SKM-1 treated with dmso at 0.1 percent for 144 hours (cell line): ENCODE measurements around the gene TESK2.

ENCODE experiments used
- DNase-seq: peaks from one replicate; lab custom pipeline; 2025; ENCODE audit not compliant: unreplicated experiment; lab: John Stamatoyannopoulos, UW

Gene TESK2

DNA sequence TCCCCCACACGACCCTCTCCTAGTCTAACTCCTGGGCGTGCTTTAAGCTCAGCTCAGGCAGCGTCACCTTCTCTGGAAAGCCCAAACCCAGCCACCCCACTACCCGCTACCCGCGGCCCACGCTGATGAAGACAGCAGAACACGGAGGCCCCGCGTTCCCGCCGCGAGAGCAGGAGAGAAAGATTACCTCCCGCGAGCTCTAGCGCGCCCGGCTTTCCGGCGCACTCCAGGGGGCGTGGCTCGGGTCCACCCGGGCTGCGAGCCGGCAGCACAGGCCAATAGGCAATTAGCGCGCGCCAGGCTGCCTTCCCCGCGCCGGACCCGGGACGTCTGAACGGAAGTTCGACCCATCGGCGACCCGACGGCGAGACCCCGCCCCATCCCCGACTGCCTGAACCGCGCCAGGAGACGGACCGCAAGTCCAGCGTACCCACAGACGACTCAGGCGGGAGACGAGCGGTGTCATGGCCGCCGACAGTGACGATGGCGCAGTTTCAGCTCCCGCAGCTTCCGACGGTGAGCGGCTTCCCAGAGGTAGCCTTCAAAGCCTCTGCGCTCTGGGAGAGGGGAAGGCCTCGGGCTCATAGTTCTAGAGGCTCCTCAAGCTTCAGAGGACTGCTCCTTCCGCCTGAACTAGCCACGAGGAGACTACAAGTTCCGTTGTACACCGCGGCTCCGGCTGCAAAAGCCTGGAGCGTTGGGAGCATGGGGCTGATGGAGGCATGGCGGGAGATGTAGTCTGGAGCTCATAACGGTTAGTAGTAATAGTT is 151.0 kb downstream of the TESK2 start, which contains the start of the genes MUTYH and TOE1:
Gene MUTYH (minus strand): TSS at position 652 of the 770 bp plus-strand sequence. CDS start 5,935 bp downstream, outside the sequence.
Gene TOE1 (plus strand): TSS at position 382 of the 770 bp plus-strand sequence. CDS start 83 bp downstream, at position 465.
- peak; percentile 95 for DNase-seq

DNA sequence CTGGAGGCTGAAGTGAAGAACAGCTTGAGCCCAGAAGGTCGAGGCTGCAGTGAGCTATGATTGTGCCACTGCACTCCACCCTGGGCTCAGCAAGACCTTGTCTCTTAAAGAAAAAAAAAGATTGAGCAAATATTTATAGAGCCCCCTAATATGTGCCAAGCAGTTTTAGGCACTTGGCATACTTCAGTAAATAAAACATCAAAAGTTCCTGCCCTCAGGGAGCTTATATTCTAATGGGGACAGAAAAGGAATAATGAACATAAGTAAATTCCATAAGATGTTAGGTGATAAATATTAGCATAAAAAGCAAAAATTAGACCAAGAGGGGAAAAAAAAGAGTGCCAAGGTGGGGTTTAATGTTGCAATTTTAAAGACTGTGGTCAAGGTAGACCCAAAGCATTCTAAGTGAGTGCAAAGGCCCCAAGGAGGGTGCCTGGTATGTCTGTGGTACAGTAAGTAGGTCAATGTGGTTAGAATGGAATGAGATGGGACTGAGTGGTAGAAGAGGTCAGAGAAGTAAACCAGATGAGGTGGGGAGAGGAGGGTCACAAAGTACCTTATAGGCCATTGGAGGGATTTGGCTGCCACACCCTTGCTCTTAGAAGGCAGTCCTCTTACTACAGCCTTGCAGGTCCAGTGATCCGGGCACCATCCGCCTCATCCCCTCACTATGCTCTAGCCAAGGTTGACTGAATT is 153.2 kb downstream of the TESK2 start:
- no peak for DNase-seq

DNA sequence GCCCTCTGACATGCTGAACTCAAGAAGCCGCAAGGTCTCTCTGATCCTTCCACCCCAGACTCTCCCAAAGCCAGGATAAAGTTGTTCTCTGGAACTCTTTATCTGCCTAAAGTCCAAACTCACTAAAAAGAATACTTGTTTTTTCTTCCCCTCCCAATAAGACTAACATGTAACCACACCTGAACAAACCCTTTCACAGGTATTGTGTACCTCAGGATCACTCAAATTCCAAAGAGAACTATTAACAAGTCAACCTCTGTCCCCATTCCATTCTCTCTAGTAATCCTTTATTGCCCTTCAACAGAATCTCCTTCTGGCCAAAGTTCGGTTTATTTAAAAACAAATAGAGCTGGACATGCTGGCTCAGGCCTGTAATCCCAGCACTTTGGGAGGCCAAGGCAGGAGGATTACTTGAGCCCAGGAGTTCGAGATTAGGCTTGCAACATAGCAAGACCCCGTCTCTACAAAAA is 155.1 kb downstream of the TESK2 start:
- DNase-seq: no peak

DNA sequence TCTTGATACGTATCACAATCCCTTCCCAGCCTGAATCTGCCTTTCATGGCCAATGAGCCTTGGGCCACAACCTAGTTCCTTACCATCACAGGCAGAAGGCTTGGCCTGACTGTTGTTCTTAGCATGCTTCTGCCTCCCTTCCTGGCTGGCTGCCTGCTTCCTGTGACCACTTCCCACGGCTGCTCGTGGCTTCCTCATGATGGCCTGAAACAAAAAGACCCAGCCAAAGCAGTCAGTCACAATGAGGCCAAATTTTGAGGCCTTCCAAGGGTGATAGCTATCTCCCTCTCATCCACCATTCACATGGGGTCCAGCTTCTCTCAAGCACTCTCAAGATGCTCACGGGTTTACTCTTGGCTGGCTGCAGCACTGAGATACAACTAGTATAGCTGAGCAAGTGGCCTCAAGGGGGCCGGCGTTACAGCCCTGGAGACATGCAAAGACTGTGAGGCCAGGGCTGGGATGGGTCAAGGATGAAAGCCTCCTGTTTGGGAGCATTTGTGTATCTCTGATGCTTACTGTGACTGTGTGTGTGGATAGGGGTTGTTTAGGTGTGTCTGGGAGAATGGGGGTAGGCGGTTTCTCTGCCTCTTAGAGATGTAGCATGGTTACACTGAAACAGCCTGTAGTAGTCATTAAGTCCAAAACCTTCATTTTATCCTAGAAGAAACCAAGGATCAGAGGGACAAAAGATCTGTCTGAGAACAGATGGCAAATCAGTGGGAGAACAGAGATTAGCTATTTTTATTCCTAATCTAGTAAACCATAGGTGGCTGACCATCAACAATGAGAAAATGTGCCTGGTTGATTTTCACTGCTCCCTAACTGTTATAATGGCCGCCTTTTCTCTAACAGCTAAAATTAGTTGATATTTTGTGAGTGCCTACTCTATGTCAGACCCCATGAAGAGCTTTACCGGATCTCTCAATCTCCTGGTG is 156.4 kb downstream of the TESK2 start:
- peak; percentile 34 for DNase-seq

DNA sequence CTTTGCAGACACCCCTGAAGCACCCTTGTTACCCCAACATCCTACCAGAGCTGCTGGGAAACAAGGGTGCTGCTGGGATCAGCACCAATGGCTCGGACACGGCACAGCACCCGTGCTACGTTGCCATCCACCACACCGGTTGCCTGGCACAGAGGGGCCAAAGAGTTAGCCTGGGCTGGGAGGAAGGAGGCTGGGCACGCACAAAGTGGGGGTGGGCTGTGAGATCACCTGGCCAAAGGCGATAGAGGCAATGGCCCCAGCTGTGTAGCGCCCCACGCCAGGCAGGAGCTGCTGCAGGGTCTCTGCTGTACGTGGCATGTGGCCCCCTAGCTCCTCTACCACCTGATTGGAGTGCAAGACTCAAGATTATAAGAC is 158.6 kb downstream of the TESK2 start:
- no peak for DNase-seq

DNA sequence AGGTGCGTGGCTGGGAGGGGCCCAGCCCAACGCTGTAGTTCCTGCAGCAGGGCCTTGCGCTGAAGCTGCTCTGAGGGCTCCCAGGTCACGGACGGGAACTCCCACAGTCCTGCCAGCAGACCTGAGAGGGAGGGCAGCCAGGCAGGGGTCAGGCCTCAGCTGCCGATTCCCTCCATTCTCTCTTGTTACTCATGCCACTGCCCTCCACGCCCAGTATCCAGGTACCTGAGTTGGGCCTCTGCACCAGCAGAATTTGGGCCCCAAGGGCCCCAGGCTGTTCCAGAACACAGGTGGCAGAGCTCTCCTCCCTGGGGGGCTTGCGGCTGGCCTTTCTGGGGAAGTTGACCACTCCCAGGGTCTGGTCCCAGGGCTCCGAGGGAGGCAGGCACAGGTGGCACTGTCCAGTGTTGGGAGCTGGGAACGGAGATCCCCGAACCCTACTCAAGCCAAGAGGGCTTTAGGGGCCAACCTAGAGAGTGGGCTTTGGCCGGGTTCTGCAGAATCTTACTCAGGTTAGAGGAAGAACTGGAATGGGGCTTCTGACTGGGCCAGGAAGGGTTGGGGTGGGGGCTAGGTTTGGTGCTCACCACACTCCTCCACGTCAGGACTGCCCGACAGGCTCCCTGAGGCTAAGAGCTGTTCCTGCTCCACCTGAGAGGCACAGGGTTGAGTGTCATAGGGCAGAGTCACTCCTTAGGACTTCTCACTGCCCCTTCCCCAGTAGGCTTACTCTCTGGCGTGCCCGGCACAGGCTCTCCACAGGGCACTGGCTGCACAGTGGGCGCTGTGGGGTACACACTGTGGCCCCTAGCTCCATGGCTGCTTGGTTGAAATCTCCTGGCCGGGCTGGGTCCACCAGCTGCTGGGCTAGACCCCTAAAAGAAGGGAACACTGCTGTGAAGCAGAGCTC is 159.3 kb downstream of the TESK2 start:
- DNase-seq: no peak

DNA sequence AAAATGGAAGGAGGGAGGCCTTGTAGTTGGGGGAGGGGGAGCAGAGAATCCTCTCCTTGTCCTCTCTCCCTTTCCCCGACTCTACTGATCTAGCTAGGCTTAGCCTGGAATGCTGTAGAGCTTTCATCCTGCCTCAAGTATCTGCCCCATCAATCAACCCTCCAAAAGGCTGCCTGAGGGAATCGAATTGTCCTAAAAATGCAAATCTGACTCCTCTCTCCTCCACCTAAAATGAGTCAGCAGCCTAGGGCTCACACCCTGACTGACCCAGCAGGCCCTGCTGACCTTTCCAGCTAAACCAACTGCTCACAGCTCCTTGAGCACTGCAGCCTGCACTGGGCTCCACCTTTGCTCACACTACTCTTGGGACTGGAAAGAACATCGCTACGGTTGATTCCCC is 161.5 kb downstream of the TESK2 start:
- DNase-seq: no peak

DNA sequence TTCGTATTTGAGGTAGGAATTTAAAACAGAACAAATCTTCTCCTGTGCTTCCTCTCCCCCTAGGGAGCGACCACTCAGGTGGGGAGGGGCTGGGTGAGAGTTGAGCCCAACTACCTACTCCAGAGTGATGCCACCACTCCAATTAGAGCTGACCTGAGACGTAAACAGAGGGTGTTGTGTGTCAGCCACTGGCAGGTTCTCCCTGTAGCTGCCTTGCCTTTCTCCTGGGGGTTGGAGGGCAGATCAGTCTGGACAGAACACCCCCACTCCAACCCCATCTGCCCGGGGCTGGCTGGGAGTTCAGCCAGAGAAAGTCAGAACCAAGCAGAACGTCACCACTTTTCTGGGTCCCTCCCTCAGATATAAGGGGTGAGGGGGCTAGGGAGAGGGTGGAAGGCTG is 162.3 kb downstream of the TESK2 start:
- DNase-seq: no peak

DNA sequence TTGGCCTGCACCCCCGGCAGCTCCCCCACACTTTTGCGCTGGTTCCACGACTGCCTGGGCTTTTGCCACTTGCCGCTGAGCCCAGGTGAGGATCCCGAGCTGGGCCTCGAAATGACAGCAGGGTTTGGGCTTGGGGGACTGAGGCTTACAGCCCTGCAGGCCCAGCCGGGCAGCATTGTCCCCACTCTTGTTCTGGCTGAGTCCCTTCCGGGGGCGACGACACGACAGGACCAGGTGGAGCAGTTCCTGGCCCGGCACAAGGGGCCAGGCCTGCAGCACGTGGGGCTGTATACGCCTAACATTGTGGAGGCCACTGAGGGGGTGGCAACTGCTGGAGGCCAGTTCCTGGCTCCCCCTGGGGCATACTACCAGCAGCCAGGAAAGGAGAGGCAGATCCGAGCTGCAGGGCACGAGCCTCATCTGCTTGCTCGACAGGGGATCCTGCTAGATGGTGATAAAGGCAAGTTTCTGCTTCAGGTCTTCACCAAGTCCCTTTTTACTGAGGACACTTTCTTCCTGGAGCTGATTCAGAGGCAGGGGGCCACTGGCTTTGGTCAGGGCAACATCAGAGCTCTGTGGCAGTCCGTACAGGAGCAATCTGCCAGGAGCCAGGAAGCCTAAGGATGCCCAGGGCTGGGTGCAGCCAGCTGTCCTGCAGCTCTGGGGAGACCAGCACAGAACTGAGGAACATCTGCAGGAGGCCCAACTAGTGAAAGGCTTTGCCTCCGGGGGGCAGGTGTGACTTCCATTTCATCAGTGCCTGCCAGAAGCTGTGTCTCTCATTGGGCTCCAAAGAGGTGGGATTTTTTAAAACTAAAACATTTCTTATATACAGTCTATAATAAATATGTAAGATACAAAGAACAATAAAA is 163.1 kb downstream of the TESK2 start:
- DNase-seq: no peak

DNA sequence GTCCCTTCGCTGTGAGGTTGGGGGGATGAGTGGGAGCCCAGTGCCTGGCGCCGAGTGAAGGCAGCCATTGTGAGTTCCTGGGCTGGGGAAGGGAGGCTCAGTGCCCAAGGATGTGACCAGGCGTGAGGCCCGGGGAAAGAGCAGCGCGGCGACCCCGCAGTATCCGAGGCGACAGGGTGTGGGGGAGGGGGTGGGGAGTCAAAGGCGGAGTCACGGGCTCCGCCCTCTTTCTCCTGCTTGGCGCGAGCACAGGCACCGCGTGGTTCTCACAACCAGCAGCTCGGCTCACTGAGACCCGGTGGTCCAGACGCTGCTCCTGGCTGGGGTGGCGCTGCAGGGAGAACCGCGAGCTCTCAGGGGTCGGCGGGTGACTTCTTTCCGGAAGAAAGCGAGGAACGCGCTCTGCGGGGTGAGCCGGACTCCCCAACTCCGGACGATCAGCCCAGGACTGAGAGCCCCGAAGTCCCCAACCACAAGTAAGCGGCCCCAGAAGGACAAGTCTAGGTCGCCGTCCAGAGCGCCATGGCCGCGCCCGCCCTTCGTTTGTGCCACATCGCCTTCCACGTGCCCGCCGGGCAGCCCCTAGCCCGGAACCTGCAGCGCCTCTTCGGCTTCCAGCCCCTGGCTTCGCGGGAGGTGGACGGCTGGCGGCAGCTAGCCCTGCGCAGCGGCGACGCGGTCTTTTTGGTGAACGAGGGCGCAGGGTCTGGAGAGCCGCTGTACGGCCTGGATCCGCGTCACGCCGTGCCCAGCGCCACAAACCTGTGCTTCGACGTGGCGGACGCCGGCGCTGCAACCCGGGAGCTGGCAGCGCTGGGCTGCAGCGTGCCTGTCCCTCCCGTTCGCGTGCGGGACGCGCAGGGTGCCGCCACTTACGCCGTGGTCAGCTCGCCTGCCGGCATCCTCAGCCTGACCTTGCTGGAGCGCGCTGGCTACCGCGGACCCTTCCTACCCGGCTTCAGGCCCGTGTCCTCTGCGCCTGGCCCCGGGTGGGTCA is 164.0 kb downstream of the TESK2 start, which contains the start of gene HPDL:
Gene HPDL (plus strand): TSS at position 269 of the 997 bp plus-strand sequence. CDS start 254 bp downstream, at position 523.
- peak; percentile 49 for DNase-seq

DNA sequence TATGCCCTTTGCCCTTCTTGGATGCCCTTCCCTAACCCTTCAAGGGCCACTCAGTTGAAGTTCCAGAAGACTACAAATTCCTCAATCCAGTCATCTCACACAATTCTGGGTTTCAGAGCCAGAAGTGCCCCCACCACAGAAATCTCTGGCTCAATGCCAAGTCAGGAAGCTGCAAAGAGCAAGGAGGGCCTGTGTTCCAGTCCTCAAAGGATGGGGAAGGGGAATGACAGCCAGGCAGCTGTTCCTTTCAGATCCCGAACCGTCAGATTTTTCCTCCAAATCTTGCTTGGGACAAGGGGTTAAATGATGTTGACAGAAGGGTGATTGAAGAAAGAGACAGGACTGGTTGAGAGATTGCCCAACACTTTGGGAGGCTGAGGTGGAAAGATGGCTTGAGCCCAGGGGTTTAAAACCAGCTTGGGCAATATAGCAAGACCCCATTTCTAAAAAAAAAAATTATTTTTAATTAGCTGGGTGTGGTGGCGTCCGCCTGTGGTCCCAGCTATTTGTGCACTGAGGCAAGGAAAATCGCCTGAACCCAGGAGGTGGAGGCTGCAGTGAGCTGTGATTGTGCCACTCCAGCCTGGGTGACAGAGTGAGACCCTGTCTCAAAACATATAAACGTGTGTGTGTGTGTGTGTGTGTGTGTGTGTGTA is 165.0 kb downstream of the TESK2 start:
- DNase-seq: no peak

DNA sequence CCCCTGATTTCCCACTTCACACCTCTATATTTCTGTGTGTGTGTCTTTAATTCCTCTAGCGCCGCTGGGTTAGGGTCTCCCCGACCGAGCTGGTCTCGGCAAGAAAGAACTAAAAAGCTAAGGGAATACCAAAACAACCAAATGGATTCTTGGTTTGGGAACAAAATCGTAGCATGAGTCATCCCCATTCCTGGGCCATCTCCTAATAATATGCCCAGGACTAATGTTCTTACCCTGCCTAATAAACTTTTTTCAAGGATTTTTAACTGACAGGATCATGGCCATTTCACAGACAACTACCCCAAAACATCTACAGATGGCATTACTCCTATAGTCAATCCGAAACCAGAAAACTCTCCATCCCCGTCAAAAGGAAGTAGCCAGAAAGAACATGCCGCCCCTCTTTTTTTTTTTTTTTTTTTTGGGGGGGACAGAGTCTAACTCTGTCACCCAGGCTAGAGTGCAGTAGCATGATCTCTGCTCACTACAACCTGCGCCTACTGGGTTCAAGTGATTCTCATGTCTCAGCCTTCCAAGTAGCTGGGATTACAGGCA is 168.4 kb downstream of the TESK2 start:
- no peak for DNase-seq

DNA sequence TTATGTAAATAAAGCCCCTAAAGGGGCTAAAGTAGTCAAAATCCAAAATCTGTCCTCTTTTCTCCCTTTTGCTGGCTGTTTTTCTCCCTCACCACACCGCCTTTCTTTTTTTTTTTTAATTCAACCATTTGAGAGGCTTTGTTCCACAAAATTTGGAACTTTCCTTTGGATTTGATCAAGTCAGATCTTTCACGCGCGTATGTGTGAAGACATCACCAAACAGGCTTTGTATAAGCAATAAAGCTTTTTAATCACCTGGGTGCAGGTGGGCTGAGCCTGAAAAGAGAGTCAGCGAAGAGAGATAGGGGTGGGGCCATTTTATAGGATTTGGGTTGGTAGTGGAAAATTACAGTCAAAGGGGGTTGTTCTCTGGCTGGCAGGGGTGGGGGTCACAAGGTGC is 169.5 kb downstream of the TESK2 start:
- no peak for DNase-seq

DNA sequence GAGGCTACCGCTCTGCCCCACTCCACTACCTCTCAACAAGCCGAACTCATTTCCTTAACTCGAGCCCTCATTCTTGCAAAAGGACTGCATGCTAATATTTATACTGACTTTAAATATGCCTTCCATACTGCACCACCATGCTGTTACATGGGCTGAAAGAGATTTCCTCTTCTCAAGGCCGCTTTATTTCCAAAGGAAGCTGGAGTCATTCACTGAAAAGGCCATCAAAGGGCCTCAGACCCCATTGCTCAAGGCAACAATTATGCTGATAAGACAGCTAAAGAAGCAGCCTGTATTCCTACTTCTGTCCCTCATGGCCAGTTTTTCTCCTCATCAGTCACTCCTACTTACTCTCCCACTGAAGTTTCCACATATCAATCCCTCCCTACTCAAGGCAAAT is 171.2 kb downstream of the TESK2 start:
- no peak for DNase-seq

DNA sequence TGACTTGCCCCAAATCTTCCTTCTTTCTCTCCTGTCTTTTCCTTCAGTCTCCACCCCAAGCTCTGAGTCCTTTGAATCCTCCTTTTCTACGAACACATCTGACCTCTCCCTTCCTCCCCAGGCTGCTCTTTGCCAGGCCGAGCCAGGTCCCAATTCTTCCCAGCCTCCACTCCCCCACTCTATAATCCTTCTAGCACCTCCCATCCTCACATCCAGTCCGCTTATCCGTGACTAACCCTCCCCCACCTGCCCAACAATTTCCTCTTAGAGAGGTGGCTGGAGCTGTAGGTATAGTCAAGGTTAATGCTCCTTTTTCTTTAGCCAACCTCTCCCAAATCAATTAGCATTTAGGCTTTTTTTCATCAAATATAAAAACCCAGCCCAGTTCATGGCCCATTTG is 173.8 kb downstream of the TESK2 start:
- no peak for DNase-seq

DNA sequence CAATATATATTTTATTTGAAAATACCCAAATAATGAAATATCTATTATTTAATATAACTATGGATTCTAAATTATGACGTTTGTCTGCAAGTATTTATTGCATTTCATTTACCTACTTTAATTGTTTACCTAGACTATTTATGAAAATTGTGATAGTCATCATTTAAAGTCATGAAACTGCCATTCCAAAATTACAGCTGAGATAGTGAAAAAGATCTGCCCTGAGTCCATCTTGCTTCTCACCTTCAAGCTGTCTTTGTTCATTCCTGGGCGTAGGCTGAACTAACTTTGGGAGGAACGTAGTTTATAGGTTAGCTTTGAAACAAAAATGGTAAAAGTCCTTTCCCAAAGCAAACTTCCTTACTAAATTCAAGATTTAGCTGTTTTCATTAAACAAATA is 176.7 kb downstream of the TESK2 start:
- no peak for DNase-seq

DNA sequence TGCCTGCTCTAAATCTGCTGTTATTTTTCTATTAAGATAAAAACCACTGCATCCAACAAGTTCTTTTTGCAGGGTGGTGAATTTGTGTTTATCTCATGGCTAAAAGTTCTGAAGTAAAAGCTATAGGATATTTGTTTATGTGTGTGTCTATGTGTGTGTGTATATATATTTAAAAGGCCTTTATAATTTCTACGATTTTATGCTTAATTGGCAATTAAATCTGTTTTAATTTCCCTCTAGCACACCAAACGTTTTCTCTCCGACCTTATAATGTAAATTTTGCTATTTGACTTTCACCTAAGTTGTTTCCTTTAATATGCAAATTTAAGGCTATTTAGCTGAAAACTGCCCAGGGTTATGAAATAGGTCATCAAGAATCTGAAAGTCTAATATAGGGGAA is 184.1 kb downstream of the TESK2 start:
- DNase-seq: no peak
